Measurements from ENCODE around the gene FAM76A. TPM values are rescaled to one million over a fixed set of nuclear protein-coding genes. Genes with fewer than 3 reads are reported as not detected.

The FAM76A gene
- total RNA-seq, 1 experiment from 2014 or later, result 17.9 TPM

GRCh38 chr1:27770293-27770830, 44.6 kb downstream of the FAM76A start:
- POLR2A ChIA-PET (ENCODE audit: low non-redundant PET), result interaction anchor here (0.6 kb wide), 1 partner anchor 741 kb away, joined by 5 read pairs; no protein-coding TSS in a partner anchor
- TF ChIP-seq, protein P1, sequence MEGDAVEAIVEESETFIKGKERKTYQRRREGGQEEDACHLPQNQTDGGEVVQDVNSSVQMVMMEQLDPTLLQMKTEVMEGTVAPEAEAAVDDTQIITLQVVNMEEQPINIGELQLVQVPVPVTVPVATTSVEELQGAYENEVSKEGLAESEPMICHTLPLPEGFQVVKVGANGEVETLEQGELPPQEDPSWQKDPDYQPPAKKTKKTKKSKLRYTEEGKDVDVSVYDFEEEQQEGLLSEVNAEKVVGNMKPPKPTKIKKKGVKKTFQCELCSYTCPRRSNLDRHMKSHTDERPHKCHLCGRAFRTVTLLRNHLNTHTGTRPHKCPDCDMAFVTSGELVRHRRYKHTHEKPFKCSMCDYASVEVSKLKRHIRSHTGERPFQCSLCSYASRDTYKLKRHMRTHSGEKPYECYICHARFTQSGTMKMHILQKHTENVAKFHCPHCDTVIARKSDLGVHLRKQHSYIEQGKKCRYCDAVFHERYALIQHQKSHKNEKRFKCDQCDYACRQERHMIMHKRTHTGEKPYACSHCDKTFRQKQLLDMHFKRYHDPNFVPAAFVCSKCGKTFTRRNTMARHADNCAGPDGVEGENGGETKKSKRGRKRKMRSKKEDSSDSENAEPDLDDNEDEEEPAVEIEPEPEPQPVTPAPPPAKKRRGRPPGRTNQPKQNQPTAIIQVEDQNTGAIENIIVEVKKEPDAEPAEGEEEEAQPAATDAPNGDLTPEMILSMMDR (conservative IDR thresholded peaks at IDR 0.05; ENCODE audit: low read depth, low read length), result no peak
- no peak for TF ChIP-seq EZH2 (IDR thresholded peaks at IDR 0.05; ENCODE audit: borderline replicate concordance, low read depth, low read length, poor library complexity, severe bottlenecking)
- Histone ChIP-seq H3K36me3 (ENCODE audit: insufficient read depth, low read length, poor library complexity, severe bottlenecking) (no peaks in the 10 kb centered on the region), H3K4me1 (ENCODE audit: insufficient read depth, low read length, poor library complexity, severe bottlenecking) (peaks cover 9% of the 10 kb centered on the region), H3K27ac (ENCODE audit: low read depth, low read length, poor library complexity, severe bottlenecking) (no peak overlapping the region), H3K4me3 (ENCODE audit: low read depth, low read length, poor library complexity, severe bottlenecking) (no peak overlapping the region), H3K27me3 (replicated peaks; ENCODE audit: insufficient read depth, low read depth, low read length, poor library complexity) (no peaks in the 10 kb centered on the region), H3K9me3 (ENCODE audit: low read depth, low read length, poor library complexity, severe bottlenecking) (no peaks in the 10 kb centered on the region)
- CTCF ChIA-PET, result interaction anchor here (0.6 kb wide), 1 partner anchor 211 kb away, joined by 4 read pairs; no protein-coding TSS in a partner anchor
- intact Hi-C loops (cut with micrococcal nuclease; ENCODE audit: unreplicated experiment), result no loop called here
- no TSS peak for BruUV-seq (replicated peaks)
- no peak for DNase-seq (ENCODE audit: low spot score)

GRCh38 chr1:27772036-27772931, 46.5 kb downstream of the FAM76A start:
- no peaks in the 10 kb centered on the region for H3K36me3 ChIP-seq (ENCODE audit: insufficient read depth, low read length, poor library complexity, severe bottlenecking)
- no peaks in the 10 kb centered on the region for H3K27me3 ChIP-seq (replicated peaks; ENCODE audit: insufficient read depth, low read depth, low read length, poor library complexity)
- H3K4me3 ChIP-seq (ENCODE audit: low read depth, low read length, poor library complexity, severe bottlenecking), result peak overlapping the region; percentile 69
- ChIA-PET POLR2A (ENCODE audit: low non-redundant PET) (interaction anchor here (0.7 to 1.1 kb wide), 3 partner anchors 14 to 262 kb away, joined by 3 to 13 read pairs (median 5); partner anchors contain the start of gene FAM76A), CTCF (interaction anchor here (0.9 to 2.0 kb wide), 2 partner anchors 47 to 103 kb away, joined by 6 to 8 read pairs; partner anchors contain the start of gene FAM76A)
- H3K27ac ChIP-seq (ENCODE audit: low read depth, low read length, poor library complexity, severe bottlenecking), result peak overlapping the region; percentile 56
- intact Hi-C loops (cut with micrococcal nuclease; ENCODE audit: unreplicated experiment), result no loop called here
- H3K9me3 ChIP-seq (ENCODE audit: low read depth, low read length, poor library complexity, severe bottlenecking), result no peaks in the 10 kb centered on the region
- TF ChIP-seq, protein P1 (conservative IDR thresholded peaks at IDR 0.05; ENCODE audit: low read depth, low read length), result no peak
- no peak for TF ChIP-seq EZH2 (IDR thresholded peaks at IDR 0.05; ENCODE audit: borderline replicate concordance, low read depth, low read length, poor library complexity, severe bottlenecking)
- peaks cover 9% of the 10 kb centered on the region for H3K4me1 ChIP-seq (ENCODE audit: insufficient read depth, low read length, poor library complexity, severe bottlenecking)
- TSS peak; percentile 98 for BruUV-seq (replicated peaks)
- no peak for DNase-seq (ENCODE audit: low spot score)

DNA sequence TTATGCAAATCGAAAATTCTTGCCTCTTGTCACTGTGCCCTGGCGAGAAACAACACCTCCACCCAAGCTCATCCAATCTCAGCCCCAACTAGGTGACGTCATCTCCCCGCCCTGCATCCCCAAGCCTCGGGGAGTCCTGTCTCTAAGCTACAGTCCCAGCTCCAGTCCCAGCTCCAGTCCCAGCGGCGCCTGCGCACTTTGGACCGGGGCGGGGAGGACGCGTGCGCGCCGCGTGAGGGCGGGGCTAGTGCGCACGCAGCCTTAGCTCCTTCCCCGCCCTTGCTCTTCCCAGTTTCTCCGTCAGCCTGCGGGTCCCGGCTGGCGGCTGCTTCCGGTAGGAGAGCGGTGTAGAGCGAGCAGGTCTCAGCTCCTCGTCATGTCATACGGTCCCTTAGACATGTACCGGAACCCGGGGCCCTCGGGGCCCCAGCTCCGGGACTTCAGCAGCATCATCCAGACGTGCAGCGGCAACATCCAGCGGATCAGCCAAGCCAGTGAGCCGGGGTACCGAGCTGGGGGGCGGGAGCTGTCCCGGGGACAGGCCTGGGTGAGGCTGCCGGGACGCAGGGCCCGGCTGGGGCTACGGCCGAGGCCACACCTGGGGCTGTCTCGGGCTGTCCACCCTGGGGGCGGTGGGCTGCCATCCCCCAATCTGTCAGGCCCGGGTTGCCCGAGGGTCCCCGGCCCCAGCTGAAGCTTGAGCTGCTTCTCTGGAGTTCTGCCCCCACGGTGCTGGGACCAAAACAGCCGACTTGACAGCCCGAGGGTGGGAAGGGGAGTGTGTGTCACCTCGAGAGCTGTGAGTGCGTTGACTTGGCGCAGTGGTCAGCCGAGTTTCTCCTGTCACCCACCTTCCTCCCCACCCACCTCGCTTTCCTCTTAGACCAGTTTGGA, 47.4 kb downstream of the FAM76A start, which contains the start of gene STX12:
STX12 (plus strand) TSS at position 288 of the 894 bp plus-strand sequence; CDS start at position 377, 89 bp downstream.
- CTCF ChIA-PET, result interaction anchor here (0.5 to 2.0 kb wide), 3 partner anchors 21 to 104 kb away, joined by 4 to 8 read pairs (median 6); partner anchors contain the start of gene FAM76A
- peak within 1 kb of the TSS; percentile 70 for H3K27ac ChIP-seq (ENCODE audit: low read depth, low read length, poor library complexity, severe bottlenecking)
- intact Hi-C loops (cut with micrococcal nuclease; ENCODE audit: unreplicated experiment), result no loop called here

More for the DNA sequence above, 47.4 kb downstream of the FAM76A start, which contains the start of gene STX12:
- Histone ChIP-seq H3K36me3 (ENCODE audit: insufficient read depth, low read length, poor library complexity, severe bottlenecking) (no peaks in the 10 kb centered on the region), H3K27me3 (replicated peaks; ENCODE audit: insufficient read depth, low read depth, low read length, poor library complexity) (no peaks in the 10 kb centered on the region), H3K9me3 (ENCODE audit: low read depth, low read length, poor library complexity, severe bottlenecking) (no peaks in the 10 kb centered on the region), H3K4me3 (ENCODE audit: low read depth, low read length, poor library complexity, severe bottlenecking) (peak within 1 kb of the TSS; percentile 69), H3K4me1 (ENCODE audit: insufficient read depth, low read length, poor library complexity, severe bottlenecking) (peaks cover 9% of the 10 kb centered on the region)
- BruUV-seq (replicated peaks), result no TSS peak
- POLR2A ChIA-PET (ENCODE audit: low non-redundant PET), result interaction anchor here (0.9 to 1.1 kb wide), 2 partner anchors 13 to 48 kb away, joined by 3 to 5 read pairs; partner anchors contain the start of gene FAM76A
- TF ChIP-seq, protein P1 (conservative IDR thresholded peaks at IDR 0.05; ENCODE audit: low read depth, low read length), result no peak
- no peak for TF ChIP-seq EZH2 (IDR thresholded peaks at IDR 0.05; ENCODE audit: borderline replicate concordance, low read depth, low read length, poor library complexity, severe bottlenecking)
- DNase-seq (ENCODE audit: low spot score), result peak; percentile 99
